NCI-H446 (cell line): ENCODE results near the gene VPS13D.

Source experiments
- DNase-seq, 2 experiments: peaks; one replicate each; lab custom pipeline; 2025; lab: John Stamatoyannopoulos, UW

Gene VPS13D, protein sequence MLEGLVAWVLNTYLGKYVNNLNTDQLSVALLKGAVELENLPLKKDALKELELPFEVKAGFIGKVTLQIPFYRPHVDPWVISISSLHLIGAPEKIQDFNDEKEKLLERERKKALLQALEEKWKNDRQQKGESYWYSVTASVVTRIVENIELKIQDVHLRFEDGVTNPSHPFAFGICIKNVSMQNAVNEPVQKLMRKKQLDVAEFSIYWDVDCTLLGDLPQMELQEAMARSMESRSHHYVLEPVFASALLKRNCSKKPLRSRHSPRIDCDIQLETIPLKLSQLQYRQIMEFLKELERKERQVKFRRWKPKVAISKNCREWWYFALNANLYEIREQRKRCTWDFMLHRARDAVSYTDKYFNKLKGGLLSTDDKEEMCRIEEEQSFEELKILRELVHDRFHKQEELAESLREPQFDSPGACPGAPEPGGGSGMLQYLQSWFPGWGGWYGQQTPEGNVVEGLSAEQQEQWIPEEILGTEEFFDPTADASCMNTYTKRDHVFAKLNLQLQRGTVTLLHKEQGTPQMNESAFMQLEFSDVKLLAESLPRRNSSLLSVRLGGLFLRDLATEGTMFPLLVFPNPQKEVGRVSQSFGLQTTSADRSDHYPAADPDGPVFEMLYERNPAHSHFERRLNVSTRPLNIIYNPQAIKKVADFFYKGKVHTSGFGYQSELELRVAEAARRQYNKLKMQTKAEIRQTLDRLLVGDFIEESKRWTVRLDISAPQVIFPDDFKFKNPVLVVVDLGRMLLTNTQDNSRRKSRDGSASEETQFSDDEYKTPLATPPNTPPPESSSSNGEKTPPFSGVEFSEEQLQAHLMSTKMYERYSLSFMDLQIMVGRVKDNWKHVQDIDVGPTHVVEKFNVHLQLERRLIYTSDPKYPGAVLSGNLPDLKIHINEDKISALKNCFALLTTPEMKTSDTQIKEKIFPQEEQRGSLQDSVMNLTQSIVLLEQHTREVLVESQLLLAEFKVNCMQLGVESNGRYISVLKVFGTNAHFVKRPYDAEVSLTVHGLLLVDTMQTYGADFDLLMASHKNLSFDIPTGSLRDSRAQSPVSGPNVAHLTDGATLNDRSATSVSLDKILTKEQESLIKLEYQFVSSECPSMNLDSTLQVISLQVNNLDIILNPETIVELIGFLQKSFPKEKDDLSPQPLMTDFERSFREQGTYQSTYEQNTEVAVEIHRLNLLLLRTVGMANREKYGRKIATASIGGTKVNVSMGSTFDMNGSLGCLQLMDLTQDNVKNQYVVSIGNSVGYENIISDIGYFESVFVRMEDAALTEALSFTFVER (N-terminal part only)

DNA sequence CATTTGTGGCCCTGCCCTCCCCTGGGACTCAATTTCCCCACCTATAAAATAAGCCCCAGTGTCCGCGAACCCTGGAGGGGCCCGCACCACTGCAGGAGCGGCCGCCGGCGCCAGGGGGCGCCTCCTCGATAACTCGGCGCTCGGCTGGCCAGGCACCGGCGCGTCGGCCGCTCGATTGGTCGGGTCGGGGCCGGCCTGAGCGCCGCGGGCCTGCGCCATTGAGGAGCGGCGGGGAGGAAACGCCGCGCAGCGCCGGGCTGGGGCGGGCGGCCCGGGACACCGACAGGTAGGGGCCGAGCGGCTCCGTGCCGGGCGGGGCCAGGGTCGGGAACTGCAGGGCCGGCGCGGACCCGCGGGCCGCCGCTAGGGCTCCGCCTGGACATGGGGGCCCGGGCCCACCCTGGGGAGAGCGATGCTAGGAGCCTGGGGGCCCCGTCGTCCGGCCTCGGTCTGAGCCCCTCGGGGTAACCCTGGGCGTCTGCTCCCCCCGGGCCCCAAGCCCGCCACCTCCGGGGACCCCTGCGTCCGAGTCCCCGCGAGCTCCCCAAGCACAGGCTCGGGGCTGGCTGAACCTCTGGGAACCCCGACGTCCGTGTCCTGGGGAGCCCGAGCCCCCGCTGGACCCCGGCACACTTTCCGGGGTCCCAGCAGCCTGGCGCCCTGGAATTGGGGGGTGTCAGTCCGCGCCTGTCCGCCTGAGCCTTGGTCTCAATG is at the start of gene VPS13D:
TSS of gene VPS13D (plus strand) at position 196 of the 714 bp plus-strand sequence. CDS start 4,237 bp downstream, outside the sequence.
- DNase-seq, result peak; percentile 29 to 90

DNA sequence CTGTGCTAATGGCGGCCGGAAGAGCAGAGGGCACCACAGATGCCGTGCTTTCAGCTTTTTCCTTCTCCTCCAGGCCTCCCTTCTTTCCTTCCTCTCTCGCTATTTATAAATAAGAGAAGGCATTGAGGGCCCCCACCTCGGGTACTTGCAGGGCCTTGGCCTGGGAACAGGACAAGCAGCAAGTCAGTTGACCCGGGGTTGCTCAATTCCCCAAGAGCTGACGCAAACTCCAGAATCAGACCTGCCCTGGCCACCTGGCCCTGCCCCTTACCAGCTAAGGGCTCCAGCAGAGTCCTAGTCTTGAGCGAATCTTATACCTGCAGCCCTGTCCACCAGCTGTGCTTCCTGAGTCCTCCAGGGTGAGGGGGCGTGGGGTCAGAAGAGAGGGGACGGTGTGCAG is 49.5 kb upstream of the VPS13D start:
- no peak for DNase-seq

DNA sequence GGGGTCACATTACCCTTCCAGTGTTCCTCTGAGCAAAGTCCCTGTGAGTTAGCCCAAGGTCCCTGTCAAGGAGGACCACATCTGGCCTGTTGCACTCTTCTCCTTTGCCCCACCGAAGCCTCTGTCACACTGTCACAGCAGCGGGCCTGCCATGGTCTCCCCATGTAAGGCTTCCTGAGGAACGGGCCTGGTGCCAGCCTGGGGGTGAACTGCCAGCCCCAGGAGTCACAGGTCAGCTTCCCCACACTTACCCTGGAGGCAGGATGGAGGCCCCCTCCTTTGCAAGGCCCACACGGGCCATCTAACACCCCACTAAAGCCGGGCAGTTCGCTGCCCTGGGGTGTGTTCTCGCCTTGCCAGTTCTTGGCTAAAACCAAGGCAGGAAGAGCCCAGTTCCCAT is 48.9 kb upstream of the VPS13D start:
- no peak for DNase-seq

DNA sequence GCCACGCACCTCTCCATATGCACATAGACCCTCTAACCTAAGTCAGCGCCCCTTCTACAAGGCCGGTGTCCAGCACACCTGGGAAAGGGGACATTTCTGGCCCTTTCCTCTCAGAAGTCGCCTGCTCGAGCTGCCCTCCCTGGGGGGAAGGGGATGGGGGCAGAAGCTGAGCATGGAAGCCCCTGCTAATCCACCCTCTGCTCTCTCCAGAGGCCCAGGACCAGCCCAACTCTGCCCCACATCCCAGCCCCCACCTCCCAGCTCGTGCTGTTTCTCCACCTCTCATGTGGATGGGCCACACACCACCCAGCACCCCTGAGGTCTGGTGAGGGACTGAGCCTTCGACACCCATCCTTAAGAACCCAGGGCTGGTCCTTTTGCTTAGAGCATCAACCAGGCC is 48.3 kb upstream of the VPS13D start:
- DNase-seq, result no peak

DNA sequence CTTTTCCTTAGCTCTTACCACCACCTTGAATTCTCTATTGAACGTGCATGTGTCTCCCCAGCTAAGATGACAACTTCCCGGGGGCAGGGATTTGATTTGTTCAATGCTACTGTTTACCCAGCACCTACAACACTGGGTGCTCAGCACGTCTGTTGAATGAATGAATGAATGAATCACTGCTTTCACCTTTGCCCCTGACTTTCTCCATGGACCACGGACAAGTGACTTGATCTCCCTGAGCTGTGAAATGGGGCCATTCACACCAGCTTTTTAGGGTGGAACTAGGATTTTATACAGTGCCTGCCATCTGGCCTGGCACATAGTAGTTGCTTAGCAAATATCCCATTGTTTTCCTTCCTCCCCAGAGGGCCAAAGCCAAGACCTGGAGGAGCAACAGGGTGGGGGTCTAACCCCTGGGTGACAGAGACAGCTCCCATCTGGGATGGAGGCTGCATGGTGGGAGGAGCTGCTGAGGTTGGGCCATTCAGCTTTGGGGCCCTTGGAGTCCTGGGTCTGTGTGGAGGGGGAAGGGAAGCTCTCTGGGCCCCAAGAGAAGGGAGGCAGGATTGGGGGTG is 47.3 kb upstream of the VPS13D start:
- no peak for DNase-seq

DNA sequence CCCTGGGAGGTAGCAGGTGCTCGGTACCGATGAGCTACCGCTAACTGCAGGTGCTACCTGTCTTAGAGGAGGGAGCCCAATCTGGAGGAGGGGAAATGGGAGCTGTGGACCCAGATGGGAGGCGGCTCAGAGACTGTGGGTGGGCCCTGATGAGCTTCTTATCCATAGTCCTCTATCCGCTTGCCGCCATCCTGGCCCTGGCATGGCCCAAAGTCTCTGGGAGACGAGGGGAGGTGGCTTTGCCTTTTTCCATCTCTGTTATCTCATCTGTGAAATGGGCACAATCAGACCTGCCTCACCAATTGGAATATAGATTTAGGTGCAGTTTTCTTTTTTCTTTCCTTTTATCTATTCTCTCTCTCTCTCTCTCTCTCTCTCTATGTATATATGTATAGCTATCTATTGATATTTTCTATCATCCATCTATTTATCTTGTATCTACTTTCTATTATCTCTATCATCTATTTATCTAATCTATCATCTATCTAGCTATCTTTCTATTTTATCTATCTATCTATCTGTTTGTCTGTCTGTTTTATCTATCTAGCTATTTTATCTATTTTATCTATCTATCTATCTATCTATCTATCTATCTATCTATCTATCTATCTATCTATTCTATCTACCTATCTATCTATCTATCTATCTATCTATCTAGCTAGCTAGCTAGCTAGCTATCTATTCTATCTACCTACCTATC is 46.6 kb upstream of the VPS13D start:
- DNase-seq, result no peak

DNA sequence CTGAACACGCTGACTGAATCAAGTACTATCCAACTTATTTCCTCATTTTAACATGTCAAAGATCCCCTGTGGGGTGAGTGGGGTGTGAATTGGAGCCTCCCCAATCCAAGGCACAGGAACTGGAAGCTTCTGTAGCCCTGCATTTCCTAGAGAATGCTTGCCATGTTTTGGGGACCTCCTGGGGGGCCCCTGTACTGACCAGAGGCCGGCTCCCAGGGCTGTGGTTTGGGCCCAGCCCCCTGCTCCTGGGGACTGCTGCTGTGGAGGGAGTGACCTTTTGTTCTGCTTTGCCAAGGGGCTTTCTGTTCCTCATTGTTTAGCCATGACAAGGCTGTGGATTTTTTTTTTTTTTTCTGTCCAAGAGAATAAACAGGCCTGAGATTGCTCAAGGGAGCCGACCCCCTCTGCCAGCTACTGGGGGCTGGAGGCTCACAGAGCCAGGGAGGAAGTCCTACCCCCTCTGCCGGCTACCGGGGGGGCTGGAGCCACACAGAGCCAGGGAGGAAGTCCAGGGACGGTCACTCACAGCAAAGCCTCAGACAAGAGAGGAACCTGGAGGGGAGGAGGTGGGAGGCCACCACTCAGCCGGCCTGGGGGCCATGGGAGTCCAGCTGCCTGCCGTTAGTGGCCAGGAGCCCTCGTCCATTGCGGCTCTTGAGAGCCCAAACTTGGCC is 45.7 kb upstream of the VPS13D start:
- DNase-seq, result no peak

DNA sequence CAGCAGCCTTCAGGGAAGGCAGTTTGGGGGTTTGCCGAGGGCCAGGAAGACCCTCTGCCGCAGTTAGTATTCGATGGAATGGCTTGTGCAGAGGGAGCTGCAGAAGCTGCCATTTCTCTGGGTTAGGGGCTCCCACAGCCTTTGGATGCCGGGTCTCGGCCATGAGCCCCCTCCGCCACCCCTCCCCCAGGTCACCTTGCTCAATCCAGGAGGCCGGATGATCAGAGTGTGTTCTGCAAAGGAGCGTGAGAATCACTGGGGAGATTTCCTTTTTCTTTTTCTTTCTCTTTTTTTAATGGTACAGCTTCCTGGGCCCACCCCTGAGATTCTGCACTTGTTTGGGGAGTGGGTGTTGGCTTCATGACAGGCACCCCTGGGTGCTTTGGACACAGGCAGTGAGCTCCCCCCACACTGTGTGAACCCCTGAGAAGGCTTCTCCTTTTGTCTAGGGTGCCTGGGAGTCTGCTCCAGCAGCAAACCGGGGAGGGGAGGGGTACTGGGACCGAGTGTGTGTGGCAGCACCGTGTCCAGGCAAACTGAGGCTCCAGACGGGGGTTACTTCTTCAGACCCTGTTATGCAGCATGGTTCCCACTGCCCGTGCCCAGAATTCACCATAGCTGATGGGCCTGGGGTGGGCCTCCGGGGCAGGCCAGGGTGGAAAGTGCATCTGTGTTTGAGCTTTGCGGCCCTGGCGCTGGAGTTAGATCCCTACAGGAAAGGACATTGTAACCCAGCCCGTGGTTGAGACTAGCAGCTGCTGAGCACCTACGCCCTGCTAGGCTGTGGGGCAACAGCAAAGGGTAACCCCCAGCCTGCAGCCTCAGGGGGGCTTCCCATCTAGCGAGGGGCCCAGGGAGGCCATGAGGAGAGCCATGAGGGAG is 44.6 kb upstream of the VPS13D start:
- DNase-seq, result no peak

DNA sequence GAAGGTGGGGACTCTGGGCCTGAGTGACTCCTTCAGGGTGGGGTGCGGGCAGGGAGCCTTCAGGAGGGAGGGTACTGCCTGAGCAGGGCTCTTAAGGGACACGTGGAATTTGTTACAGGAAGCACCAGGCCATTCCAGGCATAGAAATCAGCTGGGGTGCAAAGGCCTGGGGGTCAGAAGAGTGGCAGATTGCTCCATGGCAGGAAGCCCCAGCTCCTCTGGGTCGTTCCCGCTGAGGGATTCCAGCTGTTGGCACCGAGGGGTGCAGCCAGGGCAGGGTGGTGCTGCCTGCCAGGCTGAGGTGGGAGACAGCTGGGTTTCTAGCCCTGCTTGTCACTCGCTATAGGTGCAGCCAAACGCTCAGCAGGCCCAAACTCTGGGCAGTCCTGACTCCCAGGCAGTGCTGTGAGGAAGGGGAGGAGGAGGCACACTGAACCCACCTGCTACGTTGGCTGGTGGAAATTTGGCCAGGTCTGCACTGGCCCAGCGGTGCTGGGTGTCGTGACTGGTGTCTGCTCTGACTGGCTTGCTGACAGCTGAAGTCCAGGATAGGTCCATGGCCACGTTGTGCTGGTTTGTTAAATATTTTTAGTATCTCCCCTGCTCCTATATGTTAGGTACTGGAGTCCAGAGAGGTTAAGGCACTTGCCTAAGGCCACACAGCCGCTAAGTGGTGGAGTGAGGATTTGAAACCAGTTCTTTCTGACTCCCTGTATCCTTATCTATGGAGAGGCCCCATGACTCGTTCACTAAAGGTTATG is 43.7 kb upstream of the VPS13D start:
- DNase-seq, result no peak

DNA sequence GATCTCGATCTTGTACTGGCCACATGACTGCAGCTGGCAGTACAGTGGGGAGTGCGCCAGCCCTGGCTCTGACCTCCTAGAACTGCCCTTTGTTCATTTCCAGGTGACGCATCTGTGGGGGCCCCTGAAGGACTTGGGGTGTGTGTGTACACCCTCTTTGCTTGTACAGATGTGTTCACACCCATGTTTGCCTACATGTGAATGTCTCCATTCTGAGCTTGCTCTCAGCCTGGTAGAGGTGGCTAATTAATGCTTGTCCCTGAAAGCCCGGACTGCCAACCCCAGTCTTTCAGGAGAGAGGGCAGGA is 43.2 kb upstream of the VPS13D start:
- no peak for DNase-seq

DNA sequence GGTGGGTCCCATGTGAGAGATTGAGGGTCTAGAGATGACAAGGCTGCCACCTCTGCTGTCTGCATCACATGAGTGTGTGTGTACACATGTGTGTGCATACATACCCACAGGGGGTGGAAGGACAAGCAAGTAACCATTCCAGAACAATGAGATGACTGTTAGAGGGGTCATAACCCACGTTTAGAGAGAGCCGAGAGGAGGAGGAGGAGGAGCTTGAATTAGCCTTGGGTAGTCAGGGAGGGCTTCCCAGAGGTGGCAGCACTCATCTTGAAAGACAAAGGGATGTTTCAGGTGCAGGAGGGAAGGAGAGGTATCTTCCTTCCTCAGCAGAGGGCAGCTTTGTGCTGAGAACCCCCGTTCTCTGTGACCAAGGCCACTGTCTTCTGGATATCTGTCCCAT is 41.7 kb upstream of the VPS13D start:
- DNase-seq, result no peak

DNA sequence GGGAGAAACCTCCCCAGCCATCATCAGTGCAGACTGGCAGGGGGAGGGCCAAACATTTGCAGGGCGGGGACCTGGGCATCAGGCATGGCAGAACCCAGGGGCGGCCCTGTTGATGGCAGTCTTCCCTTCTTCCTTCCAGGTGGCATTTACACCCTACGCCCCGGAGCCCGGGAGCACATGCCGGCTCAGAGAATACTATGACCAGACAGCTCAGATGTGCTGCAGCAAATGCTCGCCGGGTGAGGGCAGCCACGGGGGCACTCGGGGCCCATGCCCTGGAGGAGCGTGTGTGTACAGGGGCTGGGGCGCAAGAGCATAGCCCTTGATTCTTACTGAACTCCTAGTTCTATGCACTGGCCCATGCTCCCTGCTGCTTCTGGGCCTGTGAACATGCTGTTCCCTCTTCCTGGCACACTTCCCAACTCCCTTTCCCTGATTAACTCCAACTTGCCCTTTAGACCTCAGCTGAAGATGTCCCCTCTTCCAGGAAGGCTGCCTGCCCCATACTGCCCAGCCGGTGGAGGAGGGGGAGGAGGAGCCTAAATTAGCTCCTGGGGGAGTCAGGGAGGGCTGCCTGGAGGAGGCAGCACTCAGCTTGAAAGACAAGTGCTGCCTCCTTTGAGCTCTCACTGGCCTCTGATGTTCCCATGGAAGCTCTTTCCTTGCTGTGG is 41.0 kb upstream of the VPS13D start:
- DNase-seq, result no peak

DNA sequence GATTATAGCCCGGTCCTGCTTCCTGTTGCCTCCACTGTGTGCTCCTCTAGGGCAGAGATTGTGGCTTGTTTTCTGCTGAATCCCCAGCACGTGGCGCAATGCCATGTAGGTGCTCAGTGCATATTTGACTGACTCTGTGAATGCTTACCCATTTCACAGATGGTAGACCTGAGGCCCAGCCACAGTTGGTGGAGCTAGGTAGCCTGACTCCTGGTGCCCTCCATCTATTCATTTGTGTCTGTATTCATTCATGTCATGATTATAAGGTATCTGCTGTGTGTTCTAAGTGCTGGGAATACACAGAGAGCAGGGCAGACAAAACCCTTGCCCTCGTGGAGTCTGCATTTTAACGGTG is 40.5 kb upstream of the VPS13D start:
- no peak for DNase-seq

DNA sequence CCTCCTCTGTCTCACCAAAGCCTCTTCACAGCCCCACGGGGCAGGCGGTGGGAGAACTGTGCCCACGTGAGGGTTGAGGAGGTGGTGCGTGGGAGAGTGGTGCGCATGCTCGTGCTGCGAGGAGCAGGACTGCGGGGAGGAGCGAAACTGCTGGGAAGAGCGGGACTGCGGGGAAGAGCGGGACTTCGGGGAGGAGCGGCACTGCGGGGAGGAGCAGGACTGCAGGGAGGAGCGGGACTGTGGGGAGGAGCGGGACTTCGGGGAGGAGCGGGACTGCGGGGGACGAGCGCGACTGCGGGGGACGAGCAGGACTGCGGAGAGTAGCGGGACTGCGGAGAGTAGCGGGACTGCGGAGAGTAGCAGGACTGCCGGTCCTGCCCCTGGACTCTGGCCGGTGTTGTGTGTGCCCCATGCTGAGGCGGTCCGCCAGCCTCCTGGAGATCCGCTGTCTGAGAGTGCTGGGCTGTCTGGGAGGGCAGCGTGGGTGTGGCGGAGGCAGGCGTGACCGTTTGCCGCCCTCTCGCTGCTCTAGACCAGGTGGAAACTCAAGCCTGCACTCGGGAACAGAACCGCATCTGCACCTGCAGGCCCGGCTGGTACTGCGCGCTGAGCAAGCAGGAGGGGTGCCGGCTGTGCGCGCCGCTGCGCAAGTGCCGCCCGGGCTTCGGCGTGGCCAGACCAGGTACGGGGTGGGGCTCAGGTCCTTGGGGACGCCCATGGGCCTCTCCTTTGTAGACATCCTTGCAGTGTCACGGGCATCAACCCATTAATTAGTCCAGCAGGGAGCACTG is 38.4 kb upstream of the VPS13D start:
- DNase-seq, result no peak

DNA sequence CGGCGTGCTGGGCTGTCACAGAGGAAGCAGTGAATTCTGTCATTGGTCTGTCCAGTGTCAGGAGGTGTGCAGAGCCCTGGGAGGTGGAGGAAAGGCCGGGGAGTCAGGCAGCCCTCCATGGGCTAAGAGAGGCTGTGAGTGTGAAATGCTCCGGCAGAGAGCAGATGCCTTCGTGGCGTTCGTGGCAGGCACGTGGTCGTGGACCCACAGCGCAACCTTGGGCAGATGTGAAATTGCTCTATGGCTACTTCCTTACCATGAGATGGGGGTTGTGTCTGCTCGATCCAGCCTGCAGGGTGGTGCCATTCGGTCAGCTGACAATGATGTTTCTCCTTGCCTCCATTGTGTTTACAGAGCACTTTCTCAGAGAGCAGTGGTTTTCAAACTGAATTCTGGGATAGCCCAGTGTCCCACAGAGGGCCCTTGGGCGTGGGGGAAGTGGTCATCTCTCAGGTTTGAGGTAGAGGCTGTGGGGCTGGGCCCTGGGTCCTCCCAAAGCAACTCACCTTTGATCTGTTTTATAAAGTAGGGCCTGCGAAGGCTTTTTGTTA is 35.1 kb upstream of the VPS13D start:
- no peak for DNase-seq

DNA sequence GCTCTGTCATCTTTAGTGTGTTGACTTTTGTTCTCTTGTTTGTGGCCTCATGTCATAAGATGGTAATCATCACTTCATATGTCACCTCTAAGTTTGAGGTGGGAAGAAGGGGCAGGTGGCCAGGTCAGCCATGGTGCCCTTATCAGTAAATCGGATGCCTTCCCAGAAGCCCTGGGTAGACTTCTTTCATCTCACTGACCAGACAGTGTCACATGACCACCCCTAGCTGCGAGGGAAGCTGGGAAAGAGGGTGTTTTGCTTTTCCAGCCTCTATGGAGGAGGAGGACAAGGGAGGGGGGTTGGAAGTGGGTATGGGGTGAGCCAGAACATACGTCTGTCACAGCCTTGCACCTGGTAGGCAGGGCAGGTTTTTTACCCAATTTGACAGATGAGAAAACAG is 34.4 kb upstream of the VPS13D start:
- no peak for DNase-seq
